ENCODE results near the gene FARSA. TPM values are rescaled to one million over a fixed set of nuclear protein-coding genes. Genes with fewer than 3 reads are reported as not detected.
"Not testable (repeated sequence)": the region's sequence is repeated elsewhere in the genome, so short reads cannot be mapped to it uniquely, and the experiment has no call there.

Gene FARSA
- total RNA-seq, result 10 to 100 TPM; 22.7 to 44.7 (median 32.2) TPM

- Histone ChIP-seq H3K36me3 (peaks cover 0 to 22% (median 8%) of the 10 kb centered on the region in 3 donors), H3K4me3 (peak within 1 kb of the TSS; percentile 84 to 98 (median 90)), H3K27ac (peak within 1 kb of the TSS; percentile 51 to 91 (median 85)), H3K4me1 (peaks cover 0 to 32% (median 14%) of the 10 kb centered on the region in 4 donors), H3K27me3 (no peaks in the 10 kb centered on the region), H3K9me3 (no peaks in the 10 kb centered on the region)
- TF ChIP-seq EP300 (IDR thresholded peaks at IDR 0.05) (peak; percentile 48 to 99), POLR2A (IDR thresholded peaks at IDR 0.05) (peak; percentile 16 to 56), CTCF (IDR thresholded peaks at IDR 0.05) (no peak)
- DNase-seq (ENCODE audit: low spot score in 2 of 2), result peak; percentile 89
- 3 to 4% methylated on average over 31 to 40 of the region's 51 CpGs for WGBS, 2 donors
Measured at GRCh38 chr19:12933287-12934072, at the start of gene FARSA. TSS of gene FARSA (minus strand) at chr19:12933711. CDS start at chr19:12933696, 15 bp downstream.

GRCh38 chr19:12983091-12983490, 49.6 kb upstream of the FARSA start:
- WGBS, 2 donors, result 58 to 65% methylated on average over 10 of the region's 10 CpGs
- H3K27me3 ChIP-seq, result no peaks in the 10 kb centered on the region
- H3K4me1 ChIP-seq, result peaks cover 0 to 34% (median 10%) of the 10 kb centered on the region in 4 donors
- H3K4me3 ChIP-seq, result peak overlapping the region in 2 of 4 donors; percentile 19 to 41
- peak overlapping the region in 2 of 4 donors; percentile 69 to 79 for H3K27ac ChIP-seq
- TF ChIP-seq POLR2A (IDR thresholded peaks at IDR 0.05) (no peak), EP300 (IDR thresholded peaks at IDR 0.05) (no peak), CTCF (IDR thresholded peaks at IDR 0.05) (no peak)
- H3K36me3 ChIP-seq, result no peaks in the 10 kb centered on the region
- H3K9me3 ChIP-seq, result no peaks in the 10 kb centered on the region
- DNase-seq (ENCODE audit: low spot score in 2 of 2), result no peak

GRCh38 chr19:12982648-12983047, 49.1 kb upstream of the FARSA start:
- DNase-seq (ENCODE audit: low spot score in 2 of 2), result no peak

GRCh38 chr19:12979974-12980373, 46.5 kb upstream of the FARSA start:
- TF ChIP-seq POLR2A (IDR thresholded peaks at IDR 0.05) (no peak), EP300 (IDR thresholded peaks at IDR 0.05) (no peak), CTCF (IDR thresholded peaks at IDR 0.05) (no peak)
- Histone ChIP-seq H3K27ac (no peak overlapping the region), H3K9me3 (no peaks in the 10 kb centered on the region), H3K4me3 (no peak overlapping the region), H3K36me3 (no peaks in the 10 kb centered on the region), H3K4me1 (peaks cover 0 to 26% (median 6%) of the 10 kb centered on the region in 4 donors), H3K27me3 (no peaks in the 10 kb centered on the region)
- DNase-seq (ENCODE audit: low spot score in 2 of 2), result no peak
- WGBS, 2 donors, result 94 to 98% methylated on average over 3 of the region's 3 CpGs

More at GRCh38 chr19:12982648-12983047, 49.1 kb upstream of the FARSA start:
- Histone ChIP-seq H3K4me3 (no peak overlapping the region), H3K36me3 (no peaks in the 10 kb centered on the region), H3K4me1 (peaks cover 0 to 38% (median 10%) of the 10 kb centered on the region in 4 donors), H3K27me3 (no peaks in the 10 kb centered on the region), H3K9me3 (no peaks in the 10 kb centered on the region), H3K27ac (peak overlapping the region in 2 of 4 donors; percentile 69 to 79)
- 87 to 91% methylated on average over 6 of the region's 6 CpGs for WGBS, 2 donors
- TF ChIP-seq EP300 (IDR thresholded peaks at IDR 0.05) (no peak), POLR2A (IDR thresholded peaks at IDR 0.05) (no peak), CTCF (IDR thresholded peaks at IDR 0.05) (no peak)

- H3K27me3 ChIP-seq; H3K4me1 ChIP-seq; H3K4me3 ChIP-seq; DNase-seq (ENCODE audit: low spot score in 2 of 2); H3K9me3 ChIP-seq; H3K36me3 ChIP-seq; H3K27ac ChIP-seq: not testable (repeated sequence)
- 81 to 86% methylated on average over 7 of the region's 7 CpGs for WGBS, 2 donors
Measured at GRCh38 chr19:12976109-12976508, 42.6 kb upstream of the FARSA start.
